ENCODE measurements around the gene CRYBA1.

DNA sequence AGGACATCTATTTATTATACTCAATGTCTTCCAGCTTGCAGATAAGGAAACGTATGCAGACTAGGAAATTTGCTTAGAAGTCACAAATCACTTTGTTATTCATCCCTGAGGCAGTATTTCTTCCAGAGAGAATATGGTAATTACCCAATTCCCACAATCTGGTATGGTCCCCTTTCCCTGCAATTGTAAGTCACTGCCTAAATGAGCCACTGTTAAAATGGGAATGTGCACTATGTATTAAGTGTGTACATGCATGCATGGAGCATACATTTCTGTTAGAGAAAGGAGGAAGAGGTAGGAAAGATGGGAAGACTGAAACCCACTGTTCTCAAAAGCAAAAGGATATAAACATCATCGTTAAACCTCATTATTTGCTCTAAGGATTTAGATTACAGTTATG is 37.3 kb downstream of the CRYBA1 start:
- TF ChIP-seq EZH2 (IDR thresholded peaks at IDR 0.05; ENCODE audit: borderline replicate concordance, low read depth, low read length, poor library complexity, severe bottlenecking) = no peak
- TF ChIP-seq, protein P1, sequence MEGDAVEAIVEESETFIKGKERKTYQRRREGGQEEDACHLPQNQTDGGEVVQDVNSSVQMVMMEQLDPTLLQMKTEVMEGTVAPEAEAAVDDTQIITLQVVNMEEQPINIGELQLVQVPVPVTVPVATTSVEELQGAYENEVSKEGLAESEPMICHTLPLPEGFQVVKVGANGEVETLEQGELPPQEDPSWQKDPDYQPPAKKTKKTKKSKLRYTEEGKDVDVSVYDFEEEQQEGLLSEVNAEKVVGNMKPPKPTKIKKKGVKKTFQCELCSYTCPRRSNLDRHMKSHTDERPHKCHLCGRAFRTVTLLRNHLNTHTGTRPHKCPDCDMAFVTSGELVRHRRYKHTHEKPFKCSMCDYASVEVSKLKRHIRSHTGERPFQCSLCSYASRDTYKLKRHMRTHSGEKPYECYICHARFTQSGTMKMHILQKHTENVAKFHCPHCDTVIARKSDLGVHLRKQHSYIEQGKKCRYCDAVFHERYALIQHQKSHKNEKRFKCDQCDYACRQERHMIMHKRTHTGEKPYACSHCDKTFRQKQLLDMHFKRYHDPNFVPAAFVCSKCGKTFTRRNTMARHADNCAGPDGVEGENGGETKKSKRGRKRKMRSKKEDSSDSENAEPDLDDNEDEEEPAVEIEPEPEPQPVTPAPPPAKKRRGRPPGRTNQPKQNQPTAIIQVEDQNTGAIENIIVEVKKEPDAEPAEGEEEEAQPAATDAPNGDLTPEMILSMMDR (conservative IDR thresholded peaks at IDR 0.05; ENCODE audit: low read depth, low read length) = no peak

Data from A673 (cell line).